Stimulated activated naive CD8-positive, alpha-beta T cell treated with anti-CD3 and anti-CD28 coated beads, Interleukin-15, Interleukin-2, amounts not matched to agents 100 U/mL and 50 U/mL, for 24 hours (primary cell): ENCODE measurements around the gene SPATA19.

Source experiments
- ATAC-seq: fragments of 150-1000 bp; cut with Tn5 transposase; one replicate; pipeline ENCODE4 v1.10.0; 2021
- DNase-seq: peaks from one replicate; pipeline ENCODE4 v3.0.0; 2021

Gene SPATA19

GRCh38 chr11:133818302-133818701 is 27.0 kb downstream of the SPATA19 start:
- ATAC-seq, result no peak

GRCh38 chr11:133817449-133817848 is 27.9 kb downstream of the SPATA19 start:
- ATAC-seq, result no peak
- no peak for DNase-seq

More at GRCh38 chr11:133818302-133818701, 27.0 kb downstream of the SPATA19 start:
- no peak for DNase-seq

DNA sequence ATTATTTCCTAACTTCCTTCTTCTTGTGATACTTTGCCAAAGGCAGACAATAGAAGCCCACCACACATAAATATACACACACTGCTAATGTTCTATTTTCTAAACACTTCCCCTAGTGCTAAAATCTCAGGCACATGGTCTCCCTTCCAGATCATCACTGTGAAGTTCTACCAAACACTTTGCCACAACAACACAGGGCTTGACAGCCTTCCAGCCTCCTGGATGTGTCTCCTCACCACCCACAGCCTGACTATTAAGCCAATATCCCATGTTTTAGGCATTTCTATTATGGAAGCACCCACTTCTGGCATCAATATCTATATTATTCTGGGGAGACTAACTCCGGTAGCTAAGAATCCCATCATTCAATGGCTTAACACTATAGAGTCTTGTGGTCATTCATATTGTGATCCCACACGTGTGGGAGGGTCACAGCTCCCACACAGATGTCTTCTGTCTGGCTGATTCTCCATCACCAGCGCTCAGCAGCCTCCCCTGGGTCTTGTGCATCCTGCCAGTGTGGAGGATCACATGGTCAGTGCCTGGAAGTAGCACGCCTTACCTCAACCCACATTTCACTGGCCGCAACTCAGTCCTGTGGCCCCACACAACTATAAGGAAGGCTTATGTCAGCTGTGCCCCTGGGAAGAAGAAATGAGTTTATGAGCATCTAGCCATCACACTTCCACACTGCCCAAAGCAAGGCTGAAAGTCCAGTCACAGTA is 29.0 kb downstream of the SPATA19 start:
- ATAC-seq (no peak), DNase-seq (no peak)

- ATAC-seq (no peak), DNase-seq (no peak)
Observed at GRCh38 chr11:133815636-133816035, 29.7 kb downstream of the SPATA19 start.

- no peak for ATAC-seq
Observed at GRCh38 chr11:133814588-133815100, 30.7 kb downstream of the SPATA19 start.

DNA sequence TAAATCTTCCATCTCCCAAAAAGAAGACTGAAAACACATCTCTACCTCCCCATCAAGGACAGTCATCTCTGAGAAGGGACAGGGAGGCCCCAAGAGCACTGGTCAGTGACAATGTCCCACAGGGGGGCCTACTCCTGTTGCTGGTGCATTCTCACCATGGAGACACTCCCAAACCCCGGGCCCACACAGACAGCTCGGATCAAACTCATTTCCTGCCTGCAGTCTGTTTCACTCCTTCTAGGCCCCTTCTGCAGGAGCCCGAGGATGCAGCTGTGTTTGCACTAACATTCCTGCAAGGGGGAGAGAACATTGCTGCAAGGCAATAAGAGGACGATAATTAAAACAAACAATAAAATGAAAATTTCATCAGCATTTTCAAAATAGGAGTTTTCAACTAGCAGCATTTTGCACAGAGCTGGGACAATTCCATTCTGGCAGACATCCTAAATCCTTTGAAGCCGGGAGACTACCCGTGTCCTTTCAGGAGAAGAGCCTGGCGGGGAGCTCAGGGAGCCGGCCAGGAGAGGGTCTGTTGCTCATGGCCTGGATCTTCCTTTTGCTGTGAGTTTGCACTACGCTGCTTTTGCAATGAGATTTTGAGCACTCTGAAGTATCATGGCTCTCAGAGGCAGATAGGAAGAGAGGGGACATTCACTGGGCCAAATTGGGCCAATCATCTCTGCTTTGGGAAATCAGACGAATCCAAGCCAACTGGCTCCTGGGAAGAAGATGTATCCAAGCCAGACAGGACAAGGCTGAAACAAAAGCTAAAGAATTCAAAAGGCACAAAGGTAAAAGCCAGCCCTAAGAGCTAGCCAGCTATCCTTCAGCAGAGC is 33.2 kb downstream of the SPATA19 start:
- ATAC-seq (no peak), DNase-seq (no peak)

More at GRCh38 chr11:133814588-133815100, 30.7 kb downstream of the SPATA19 start:
- no peak for DNase-seq

- ATAC-seq (no peak), DNase-seq (no peak)
Observed at GRCh38 chr11:133810766-133811165, 34.5 kb downstream of the SPATA19 start.

DNA sequence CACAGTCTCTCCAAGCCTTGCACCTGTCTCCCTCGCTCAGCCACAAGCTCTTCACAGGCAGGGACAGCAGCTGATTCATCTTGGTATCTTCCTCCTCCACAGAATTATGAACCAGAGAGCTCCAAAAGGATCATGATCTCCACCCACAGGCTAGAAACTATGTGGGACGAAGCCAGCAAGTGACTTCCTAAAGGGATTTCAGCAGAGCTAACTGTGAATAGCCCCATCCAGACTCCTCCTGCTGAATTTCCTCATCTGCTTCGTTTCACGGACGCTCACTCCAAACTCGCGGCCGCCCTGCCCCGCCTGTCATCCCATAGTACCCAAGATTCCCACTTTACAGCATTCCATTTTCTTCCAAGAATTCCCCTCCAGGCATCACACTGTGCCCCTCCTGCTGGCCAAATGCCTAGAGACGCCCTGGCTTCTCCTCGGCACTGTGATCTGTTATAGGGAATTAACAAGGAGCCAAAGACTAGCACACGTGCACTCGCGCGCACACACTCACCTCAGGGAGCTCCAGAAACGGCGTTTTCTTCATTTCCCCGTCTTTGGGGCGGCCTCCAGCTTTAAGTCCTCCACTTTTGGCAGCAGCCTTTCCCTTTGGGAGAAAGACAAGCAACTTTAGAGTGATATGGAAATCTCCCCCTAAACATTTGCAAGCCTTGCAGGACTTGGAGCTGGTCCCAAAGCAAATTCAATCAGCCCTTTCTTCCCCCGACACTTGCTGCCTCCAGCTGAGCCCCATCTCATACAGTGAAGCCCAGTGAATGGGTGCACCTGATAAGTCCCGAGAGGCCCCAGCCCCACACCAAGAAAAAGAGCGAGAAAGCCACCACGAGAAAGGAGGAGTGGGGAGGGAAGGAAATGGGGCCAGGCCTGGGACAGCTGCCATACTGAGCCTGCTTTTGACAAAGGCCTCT is 35.5 kb downstream of the SPATA19 start:
- ATAC-seq (no peak), DNase-seq (no peak)

DNA sequence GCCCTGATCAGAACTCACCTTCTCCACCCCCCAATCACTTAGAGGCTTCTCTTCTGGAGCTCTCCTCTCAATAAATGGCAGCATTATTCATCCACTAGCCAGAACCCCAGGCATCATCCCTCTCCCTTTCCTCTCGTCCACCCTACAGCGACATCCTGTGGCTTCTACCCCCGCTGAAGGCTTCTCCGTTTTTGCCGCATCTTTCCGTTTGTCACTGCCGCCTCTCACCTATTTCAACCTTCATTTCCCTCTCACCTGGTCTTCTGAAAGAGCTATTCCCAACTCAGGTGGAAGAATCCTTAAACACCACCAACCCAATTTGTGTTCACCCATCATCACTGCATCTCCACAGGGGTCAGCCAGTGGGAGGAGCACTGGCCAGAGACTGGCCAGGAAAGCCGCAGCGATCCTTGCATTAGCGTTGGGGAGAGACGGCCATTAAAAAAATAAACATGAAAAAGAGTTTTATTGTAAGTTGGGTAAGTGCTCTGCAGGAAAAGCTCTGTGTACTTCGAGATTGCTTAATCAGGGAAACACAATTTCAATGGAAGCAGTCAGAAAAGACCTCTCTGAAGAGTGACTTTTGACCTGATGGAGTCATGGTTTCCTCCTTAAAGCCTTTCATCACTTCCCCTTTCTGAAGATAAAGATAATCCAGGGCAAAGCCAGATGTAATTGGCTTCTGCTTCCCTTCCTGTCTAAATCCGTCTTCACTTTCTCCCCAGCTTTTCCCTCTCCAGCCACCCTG is 36.7 kb downstream of the SPATA19 start:
- no peak for ATAC-seq
- no peak for DNase-seq

DNA sequence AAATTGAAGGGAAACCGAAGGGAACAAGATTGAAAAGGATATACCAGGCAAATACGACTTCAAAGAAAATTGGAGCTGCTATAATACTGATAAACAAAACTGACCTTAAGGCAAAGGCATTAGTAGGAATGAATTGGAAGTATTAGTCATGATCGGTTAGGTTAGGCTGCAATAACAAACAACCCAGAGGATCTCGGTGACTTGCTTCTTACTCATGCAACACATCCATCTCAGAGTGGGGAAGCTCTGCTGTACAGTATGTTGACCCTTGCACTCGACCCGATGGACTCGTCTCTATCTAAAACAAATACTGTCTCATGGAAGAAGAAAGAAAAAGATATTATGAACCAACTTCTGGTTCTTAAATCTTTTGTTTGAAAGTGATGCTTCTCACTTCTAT is 42.3 kb downstream of the SPATA19 start:
- ATAC-seq, result no peak

DNA sequence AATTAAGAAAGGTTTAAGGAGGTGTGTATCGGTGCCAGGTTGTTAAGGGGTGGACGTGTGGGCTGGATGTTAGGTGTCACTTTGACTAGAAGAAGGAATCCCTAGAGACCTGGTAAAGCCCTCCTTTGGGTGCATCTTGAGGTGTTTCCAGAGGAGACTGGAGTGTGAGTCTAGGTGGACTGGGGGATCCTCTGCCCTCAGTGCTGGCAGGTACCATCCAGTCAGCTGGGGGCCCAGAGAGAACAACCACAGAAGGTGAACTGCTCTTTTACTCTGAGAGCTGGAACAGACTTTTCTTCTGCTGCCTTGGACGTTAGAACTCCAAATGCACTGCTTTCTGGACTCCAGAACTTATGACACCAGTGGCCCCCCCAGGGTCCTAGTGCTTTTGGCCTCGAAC is 44.0 kb downstream of the SPATA19 start:
- ATAC-seq (no peak), DNase-seq (no peak)

More for the DNA sequence above, 42.3 kb downstream of the SPATA19 start:
- DNase-seq, result no peak

DNA sequence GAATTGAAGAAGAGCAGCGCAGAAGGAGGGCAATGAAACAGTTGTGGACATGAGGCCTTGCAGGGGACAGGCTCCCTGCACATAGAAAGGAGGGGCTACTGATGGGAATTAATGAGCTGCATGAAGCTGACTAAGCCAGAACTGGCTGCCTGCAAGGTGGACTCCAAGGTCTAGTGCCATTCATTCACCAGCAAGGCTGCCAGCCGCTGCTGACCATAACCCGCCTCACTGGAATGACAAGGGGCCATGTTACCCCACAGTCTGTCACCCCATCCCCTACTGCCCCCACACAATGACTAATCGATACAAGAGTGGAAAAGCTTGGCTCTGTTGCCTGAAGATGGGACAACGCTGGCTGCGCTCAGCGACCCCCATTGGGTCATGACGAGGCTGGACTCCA is 44.6 kb downstream of the SPATA19 start:
- DNase-seq (no peak), ATAC-seq (no peak)

DNA sequence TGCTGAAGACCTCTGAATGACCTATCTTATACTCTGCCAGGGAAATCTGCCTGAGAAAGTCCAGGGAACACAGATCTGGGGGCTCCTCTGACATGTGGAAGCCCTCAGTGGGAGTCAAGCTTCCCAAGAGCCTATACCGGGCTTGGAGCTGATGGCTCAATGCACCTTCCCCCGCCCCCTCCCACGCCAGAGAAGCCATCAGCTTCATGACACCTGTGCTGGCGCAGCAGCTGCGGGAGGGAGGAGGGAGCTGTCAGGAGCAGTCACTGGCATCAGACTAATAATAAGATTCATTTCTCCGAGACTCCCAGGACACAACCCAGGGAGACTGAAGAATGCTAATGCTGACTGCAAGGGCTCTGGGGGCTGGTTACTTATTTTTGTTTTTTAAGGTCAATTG is 47.8 kb downstream of the SPATA19 start:
- ATAC-seq (no peak), DNase-seq (no peak)

DNA sequence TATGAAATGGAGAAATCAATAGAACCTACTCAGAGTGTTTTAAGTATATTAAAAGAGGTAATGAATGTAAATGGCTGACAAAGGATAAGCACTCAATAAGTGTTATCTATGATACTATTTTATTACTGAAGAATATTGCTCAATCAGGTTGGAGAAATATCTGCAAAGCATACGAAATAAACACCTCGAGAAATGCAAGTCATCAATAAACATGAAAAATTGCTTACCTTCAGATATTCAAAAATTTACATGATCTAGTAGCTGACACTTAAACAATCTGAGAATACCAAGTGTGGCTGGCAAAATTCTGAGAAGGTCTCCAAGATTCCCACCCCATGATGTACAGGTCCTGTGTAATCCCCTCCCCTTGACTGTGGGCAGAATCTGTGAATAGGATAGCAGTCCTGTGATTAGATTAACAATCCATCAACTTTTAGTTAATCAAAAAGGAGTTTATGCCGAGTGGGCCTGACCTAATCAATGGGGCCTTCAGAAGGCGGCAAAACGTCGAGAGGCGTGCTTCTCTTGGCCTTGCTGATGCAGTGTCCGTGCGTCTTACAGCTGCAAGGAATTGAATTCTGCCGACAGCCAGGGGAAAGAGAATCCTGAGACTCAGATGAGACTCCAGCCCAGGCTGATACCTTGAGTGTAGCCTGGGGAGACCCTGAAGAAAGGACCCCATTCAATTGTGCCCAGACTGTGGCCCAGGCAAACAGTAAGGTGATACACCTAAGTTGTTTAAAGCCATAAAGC is 49.1 kb downstream of the SPATA19 start:
- no peak for ATAC-seq
- no peak for DNase-seq

DNA sequence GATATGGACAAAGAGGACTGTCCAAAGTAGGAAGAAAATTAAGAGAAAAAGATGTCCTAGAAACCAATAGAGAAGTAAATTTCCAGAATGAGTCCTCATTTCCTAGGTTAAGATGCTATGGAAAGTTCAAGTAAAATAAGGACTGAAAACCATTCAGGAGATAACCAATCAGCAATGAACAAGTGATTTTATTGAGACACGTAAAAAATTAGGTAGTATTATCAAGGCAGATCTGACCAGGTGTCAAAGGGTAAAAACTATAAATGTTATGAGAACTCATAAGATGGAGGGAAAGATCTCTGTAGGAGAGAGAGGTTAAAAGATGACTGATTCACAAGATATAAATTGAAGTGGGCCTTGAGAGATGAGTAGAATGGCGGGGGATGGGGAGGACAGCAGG is 50.2 kb downstream of the SPATA19 start:
- DNase-seq, result no peak
- ATAC-seq, result no peak

DNA sequence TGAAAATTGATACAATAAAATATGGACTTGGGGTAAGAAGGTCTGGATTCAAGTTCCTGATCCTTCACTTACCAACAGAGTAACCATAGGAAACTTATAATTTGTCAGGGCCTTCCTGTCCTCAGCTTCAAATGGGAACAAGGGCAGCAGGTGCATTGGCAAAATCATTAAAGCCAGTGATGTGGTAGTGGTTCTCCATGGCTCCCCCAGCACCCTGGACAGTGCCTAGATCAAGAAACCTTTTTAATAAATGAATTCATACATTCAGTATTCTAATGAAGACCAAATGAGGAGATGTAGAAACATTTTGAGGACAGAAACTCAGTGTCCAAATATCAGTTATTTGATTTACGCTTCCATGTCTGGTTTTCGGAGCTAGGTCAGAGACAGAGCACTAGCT is 51.1 kb downstream of the SPATA19 start:
- ATAC-seq (no peak), DNase-seq (no peak)

DNA sequence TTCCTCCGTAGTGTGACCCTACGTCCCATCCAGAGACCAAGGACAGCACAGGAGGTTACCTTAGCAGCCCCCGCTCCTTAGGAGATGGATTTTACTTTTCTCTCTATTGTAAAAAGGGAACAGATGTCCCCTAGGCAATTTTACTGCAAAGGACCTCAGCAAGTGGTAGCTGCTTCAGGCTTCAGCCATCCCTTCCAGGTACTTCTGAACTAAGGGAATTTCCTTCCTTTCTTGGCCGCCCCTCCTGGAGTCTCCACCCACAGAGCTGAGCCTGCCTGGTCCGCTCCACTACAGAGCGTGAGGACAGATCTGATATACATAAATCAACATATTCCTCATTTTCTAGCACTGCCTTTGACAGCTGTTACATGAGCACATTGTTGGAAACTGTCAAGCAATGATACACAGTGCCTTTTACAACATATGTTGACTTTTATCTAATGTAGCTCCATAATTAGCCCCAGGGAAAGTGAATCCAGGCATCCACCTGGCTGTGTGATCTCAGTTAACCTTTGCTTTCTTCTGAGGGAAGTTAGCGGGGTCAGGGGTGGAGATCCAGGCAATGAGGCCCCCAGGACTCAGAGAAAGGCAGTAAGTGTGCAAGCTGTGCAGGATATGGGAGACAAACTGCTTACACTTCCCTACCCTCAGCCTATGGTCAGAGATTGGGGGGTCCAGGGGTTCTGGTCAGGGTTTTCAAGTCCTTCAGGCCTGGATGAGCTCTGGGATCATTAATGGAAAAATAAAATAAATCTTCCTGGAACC is 51.9 kb downstream of the SPATA19 start:
- ATAC-seq, result no peak
- no peak for DNase-seq

GRCh38 chr11:133790995-133791394 is 54.3 kb downstream of the SPATA19 start:
- ATAC-seq (no peak), DNase-seq (no peak)
